Tibial artery (tissue), 4 donors: ENCODE results near the gene GSK3B.

Experiments used
- DNase-seq, 2 donors: peaks; one replicate each; pipeline ENCODE4 v3.0.0-alpha.2; 2019
- H3K27ac ChIP-seq, 2 donors: fragments of 200-600 bp; sonication (generic) in 1 of 2; 1 replicate in 1 of 2; 2 replicates in 1 of 2; pipeline ENCODE4 v1.5.1; 2018 to 2019; ENCODE audit warnings: mild to moderate bottlenecking in 1 of 2
- H3K27me3 ChIP-seq, 2 donors: fragments of 200-600 bp; sonication (generic) in 1 of 2; one replicate each; pipeline versions ENCODE4 v1.5.1 to v1.6.0; 2016 to 2019
- H3K36me3 ChIP-seq, 3 donors: fragments of 200-600 bp; sonication (generic) in 2 of 3; one replicate each; pipeline ENCODE4 v1.5.1; 2016 to 2019; ENCODE audit warnings: mild to moderate bottlenecking in 2 of 3
- H3K4me1 ChIP-seq, 4 donors: fragments of 200-600 bp; sonication (generic) in 2 of 4; 1 replicate in 3 of 4; 2 replicates in 1 of 4; pipeline ENCODE4 v1.5.1; 2016 to 2019
- H3K4me3 ChIP-seq, 2 donors: fragments of 200-600 bp; sonication (generic) in 1 of 2; 1 replicate in 1 of 2; 2 replicates in 1 of 2; pipeline ENCODE4 v1.5.1; 2018 to 2019; ENCODE audit warnings: mild to moderate bottlenecking in 2 of 2
- H3K9me3 ChIP-seq, 3 donors: fragments of 200-600 bp; sonication (generic) in 1 of 3; one replicate each; pipeline ENCODE4 v1.5.1; 2016 to 2019
- CTCF ChIP-seq, 2 experiments: fragments of 200-600 bp in 1 of 2; fragments of 450-650 bp in 1 of 2; IDR thresholded peaks; one replicate each; pipeline ENCODE4 v1.5.1; 2017 to 2019; ENCODE audit warnings: antibody characterized with exemption in 2 of 2, mild to moderate bottlenecking in 1 of 2, moderate library complexity in 1 of 2
- intact Hi-C: fragments of 100-400 bp; cut with DNase I; formaldehyde crosslinking; loops from one replicate; pipeline ENCODE4 v1.15.0; 2023; ENCODE audit warnings: low total_unique reads

The GSK3B gene

GRCh38 chr3:119817071-119817470 lies 277.2 kb downstream of the GSK3B start:
- Histone ChIP-seq H3K4me1 (no peaks in the 10 kb centered on the region), H3K27ac (no peak overlapping the region), H3K27me3 (peaks cover 0 to 17% of the 10 kb centered on the region in 2 donors), H3K36me3 (no peaks in the 10 kb centered on the region), H3K9me3 (no peaks in the 10 kb centered on the region), H3K4me3 (no peak overlapping the region)
- DNase-seq: peak in 1 of 2 donors; percentile 43
- TF ChIP-seq CTCF (IDR thresholded peaks at IDR 0.05): no peak
- intact Hi-C loops: no loop called here

GRCh38 chr3:119815716-119816115 lies 278.5 kb downstream of the GSK3B start:
- intact Hi-C loops: no loop called here
- no peaks in the 10 kb centered on the region for H3K36me3 ChIP-seq
- no peak for DNase-seq

GRCh38 chr3:119812491-119813058 lies 281.7 kb downstream of the GSK3B start:
- DNase-seq: no peak
- no peak for TF ChIP-seq CTCF (IDR thresholded peaks at IDR 0.05)
- Histone ChIP-seq H3K27me3 (peaks cover 0 to 17% of the 10 kb centered on the region in 2 donors), H3K4me1 (peaks cover 0 to 10% (median 8%) of the 10 kb centered on the region in 4 donors), H3K9me3 (no peaks in the 10 kb centered on the region), H3K36me3 (no peaks in the 10 kb centered on the region), H3K4me3 (no peak overlapping the region), H3K27ac (no peak overlapping the region)
- intact Hi-C loops: no loop called here

More at GRCh38 chr3:119815716-119816115, 278.5 kb downstream of the GSK3B start:
- no peaks in the 10 kb centered on the region for H3K4me1 ChIP-seq
- TF ChIP-seq CTCF (IDR thresholded peaks at IDR 0.05): no peak
- no peak overlapping the region for H3K27ac ChIP-seq
- no peak overlapping the region for H3K4me3 ChIP-seq
- peaks cover 0 to 17% of the 10 kb centered on the region in 2 donors for H3K27me3 ChIP-seq
- H3K9me3 ChIP-seq: no peaks in the 10 kb centered on the region

- H3K27ac ChIP-seq: no peak overlapping the region
- H3K36me3 ChIP-seq: no peaks in the 10 kb centered on the region
- no peaks in the 10 kb centered on the region for H3K9me3 ChIP-seq
- intact Hi-C loops: no loop called here
- DNase-seq: no peak
- peaks cover 0 to 10% (median 8%) of the 10 kb centered on the region in 4 donors for H3K4me1 ChIP-seq
- H3K27me3 ChIP-seq: peaks cover 0 to 8% of the 10 kb centered on the region in 2 donors
- no peak for TF ChIP-seq CTCF (IDR thresholded peaks at IDR 0.05)
- H3K4me3 ChIP-seq: peak overlapping the region; percentile 37 to 56
These were observed 284.2 kb downstream of the GSK3B start for GRCh38 chr3:119810018-119810435.

GRCh38 chr3:119809249-119810017 lies 284.8 kb downstream of the GSK3B start:
- peaks cover 0 to 2% of the 10 kb centered on the region in 2 donors for H3K27me3 ChIP-seq
- no peaks in the 10 kb centered on the region for H3K9me3 ChIP-seq
- DNase-seq: no peak
- intact Hi-C loops: no loop called here
- peaks cover 0 to 10% (median 8%) of the 10 kb centered on the region in 4 donors for H3K4me1 ChIP-seq
- H3K27ac ChIP-seq: no peak overlapping the region
- TF ChIP-seq CTCF (IDR thresholded peaks at IDR 0.05): no peak
- peak overlapping the region; percentile 37 to 56 for H3K4me3 ChIP-seq
- no peaks in the 10 kb centered on the region for H3K36me3 ChIP-seq
